HEK293 (cell line): ENCODE measurements around the gene TWF2.

Experiments
- ATF2 ChIP-seq: fragments of 450-650 bp; formaldehyde crosslinking; IDR thresholded peaks from 2 replicates; pipeline ENCODE4 v1.5.1; 2016; ENCODE audit warnings: missing biosample characterization, missing genetic modification characterization, low read depth
- PRDM4 ChIP-seq: fragments of 450-650 bp; formaldehyde crosslinking; IDR thresholded peaks from 2 replicates; pipeline ENCODE4 v1.5.1; 2017; ENCODE audit warnings: missing biosample characterization, missing genetic modification characterization
- REST ChIP-seq: fragments of 450-650 bp; formaldehyde crosslinking; IDR thresholded peaks from 2 replicates; pipeline ENCODE4 v1.5.1; 2016; ENCODE audit warnings: missing biosample characterization, missing genetic modification characterization
- ZBTB1 ChIP-seq: fragments of 450-650 bp; formaldehyde crosslinking; IDR thresholded peaks from 2 replicates; pipeline ENCODE4 v1.5.1; 2016; ENCODE audit warnings: missing biosample characterization, missing genetic modification characterization
- ZBTB20 ChIP-seq: fragments of 450-650 bp; formaldehyde crosslinking; IDR thresholded peaks from 2 replicates; pipeline ENCODE4 v1.5.1; 2016; ENCODE audit warnings: missing biosample characterization, missing genetic modification characterization
- ZBTB8A ChIP-seq: fragments of 450-650 bp; formaldehyde crosslinking; IDR thresholded peaks from 2 replicates; pipeline ENCODE4 v1.5.1; 2016; ENCODE audit warnings: missing biosample characterization, missing genetic modification characterization
- ZNF121 ChIP-seq: fragments of 450-650 bp; formaldehyde crosslinking; IDR thresholded peaks from 2 replicates; pipeline ENCODE4 v1.5.1; 2016; ENCODE audit warnings: missing biosample characterization, missing genetic modification characterization
- ZNF274 ChIP-seq, 2 experiments: fragments of 200-500 bp in 1 of 2; fragments of 450-650 bp in 1 of 2; sonication (Bioruptor generic) in 1 of 2; formaldehyde crosslinking in 1 of 2; IDR thresholded peaks; 2 replicates each; pipeline versions ENCODE4 v1.5.1 to v1.6.1; 2014 to 2016; ENCODE audit warnings: borderline replicate concordance in 1 of 2, inconsistent platforms in 1 of 2, low read length in 1 of 2, missing biosample characterization in 1 of 2, missing genetic modification characterization in 1 of 2
- ZNF629 ChIP-seq: fragments of 450-650 bp; formaldehyde crosslinking; IDR thresholded peaks from 2 replicates; pipeline ENCODE4 v1.5.1; 2017; ENCODE audit warnings: missing biosample characterization, missing genetic modification characterization
- ZNF785 ChIP-seq: fragments of 450-650 bp; formaldehyde crosslinking; IDR thresholded peaks from 2 replicates; pipeline ENCODE4 v1.5.1; 2016; ENCODE audit warnings: missing biosample characterization, missing genetic modification characterization
- TF ChIP-seq, protein P1 (sequence below): fragments of 450-650 bp; formaldehyde crosslinking; IDR thresholded peaks from 2 replicates; pipeline ENCODE4 v1.5.1; 2016; ENCODE audit warnings: missing biosample characterization, missing genetic modification characterization
- TF ChIP-seq, protein P2 (sequence below): fragments of 450-650 bp; formaldehyde crosslinking; IDR thresholded peaks from 2 replicates; pipeline ENCODE4 v1.5.1; 2016; ENCODE audit warnings: missing biosample characterization, missing genetic modification characterization
- TF ChIP-seq, protein P3 (sequence below): fragments of 450-650 bp; formaldehyde crosslinking; IDR thresholded peaks from 2 replicates; pipeline ENCODE4 v1.5.1; 2016; ENCODE audit warnings: missing biosample characterization, missing genetic modification characterization
- TF ChIP-seq, protein P4 (sequence below): fragments of 450-650 bp; formaldehyde crosslinking; IDR thresholded peaks from 2 replicates; pipeline ENCODE4 v1.5.1; 2016; ENCODE audit warnings: missing biosample characterization, missing genetic modification characterization, low read depth

- TF ChIP-seq ZBTB20 (tag by site-specific recombination): no peak
- TF ChIP-seq ZNF785 (tag by site-specific recombination): no peak
- no peak for TF ChIP-seq ZBTB8A
- TF ChIP-seq, protein P1, sequence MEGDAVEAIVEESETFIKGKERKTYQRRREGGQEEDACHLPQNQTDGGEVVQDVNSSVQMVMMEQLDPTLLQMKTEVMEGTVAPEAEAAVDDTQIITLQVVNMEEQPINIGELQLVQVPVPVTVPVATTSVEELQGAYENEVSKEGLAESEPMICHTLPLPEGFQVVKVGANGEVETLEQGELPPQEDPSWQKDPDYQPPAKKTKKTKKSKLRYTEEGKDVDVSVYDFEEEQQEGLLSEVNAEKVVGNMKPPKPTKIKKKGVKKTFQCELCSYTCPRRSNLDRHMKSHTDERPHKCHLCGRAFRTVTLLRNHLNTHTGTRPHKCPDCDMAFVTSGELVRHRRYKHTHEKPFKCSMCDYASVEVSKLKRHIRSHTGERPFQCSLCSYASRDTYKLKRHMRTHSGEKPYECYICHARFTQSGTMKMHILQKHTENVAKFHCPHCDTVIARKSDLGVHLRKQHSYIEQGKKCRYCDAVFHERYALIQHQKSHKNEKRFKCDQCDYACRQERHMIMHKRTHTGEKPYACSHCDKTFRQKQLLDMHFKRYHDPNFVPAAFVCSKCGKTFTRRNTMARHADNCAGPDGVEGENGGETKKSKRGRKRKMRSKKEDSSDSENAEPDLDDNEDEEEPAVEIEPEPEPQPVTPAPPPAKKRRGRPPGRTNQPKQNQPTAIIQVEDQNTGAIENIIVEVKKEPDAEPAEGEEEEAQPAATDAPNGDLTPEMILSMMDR (tag by site-specific recombination): no peak
- TF ChIP-seq, protein P2, sequence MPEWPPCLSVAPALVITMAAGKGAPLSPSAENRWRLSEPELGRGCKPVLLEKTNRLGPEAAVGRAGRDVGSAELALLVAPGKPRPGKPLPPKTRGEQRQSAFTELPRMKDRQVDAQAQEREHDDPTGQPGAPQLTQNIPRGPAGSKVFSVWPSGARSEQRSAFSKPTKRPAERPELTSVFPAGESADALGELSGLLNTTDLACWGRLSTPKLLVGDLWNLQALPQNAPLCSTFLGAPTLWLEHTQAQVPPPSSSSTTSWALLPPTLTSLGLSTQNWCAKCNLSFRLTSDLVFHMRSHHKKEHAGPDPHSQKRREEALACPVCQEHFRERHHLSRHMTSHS (tag by site-specific recombination): no peak
- TF ChIP-seq, protein P3, sequence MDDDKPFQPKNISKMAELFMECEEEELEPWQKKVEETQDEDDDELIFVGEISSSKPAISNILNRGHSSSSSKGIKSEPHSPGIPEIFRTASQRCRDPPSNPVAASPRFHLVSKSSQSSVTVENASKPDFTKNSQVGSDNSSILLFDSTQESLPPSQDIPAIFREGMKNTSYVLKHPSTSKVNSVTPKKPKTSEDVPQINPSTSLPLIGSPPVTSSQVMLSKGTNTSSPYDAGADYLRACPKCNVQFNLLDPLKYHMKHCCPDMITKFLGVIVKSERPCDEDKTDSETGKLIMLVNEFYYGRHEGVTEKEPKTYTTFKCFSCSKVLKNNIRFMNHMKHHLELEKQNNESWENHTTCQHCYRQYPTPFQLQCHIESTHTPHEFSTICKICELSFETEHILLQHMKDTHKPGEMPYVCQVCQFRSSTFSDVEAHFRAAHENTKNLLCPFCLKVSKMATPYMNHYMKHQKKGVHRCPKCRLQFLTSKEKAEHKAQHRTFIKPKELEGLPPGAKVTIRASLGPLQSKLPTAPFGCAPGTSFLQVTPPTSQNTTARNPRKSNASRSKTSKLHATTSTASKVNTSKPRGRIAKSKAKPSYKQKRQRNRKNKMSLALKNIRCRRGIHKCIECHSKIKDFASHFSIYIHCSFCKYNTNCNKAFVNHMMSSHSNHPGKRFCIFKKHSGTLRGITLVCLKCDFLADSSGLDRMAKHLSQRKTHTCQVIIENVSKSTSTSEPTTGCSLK (tag by site-specific recombination): no peak
- TF ChIP-seq, protein P4, sequence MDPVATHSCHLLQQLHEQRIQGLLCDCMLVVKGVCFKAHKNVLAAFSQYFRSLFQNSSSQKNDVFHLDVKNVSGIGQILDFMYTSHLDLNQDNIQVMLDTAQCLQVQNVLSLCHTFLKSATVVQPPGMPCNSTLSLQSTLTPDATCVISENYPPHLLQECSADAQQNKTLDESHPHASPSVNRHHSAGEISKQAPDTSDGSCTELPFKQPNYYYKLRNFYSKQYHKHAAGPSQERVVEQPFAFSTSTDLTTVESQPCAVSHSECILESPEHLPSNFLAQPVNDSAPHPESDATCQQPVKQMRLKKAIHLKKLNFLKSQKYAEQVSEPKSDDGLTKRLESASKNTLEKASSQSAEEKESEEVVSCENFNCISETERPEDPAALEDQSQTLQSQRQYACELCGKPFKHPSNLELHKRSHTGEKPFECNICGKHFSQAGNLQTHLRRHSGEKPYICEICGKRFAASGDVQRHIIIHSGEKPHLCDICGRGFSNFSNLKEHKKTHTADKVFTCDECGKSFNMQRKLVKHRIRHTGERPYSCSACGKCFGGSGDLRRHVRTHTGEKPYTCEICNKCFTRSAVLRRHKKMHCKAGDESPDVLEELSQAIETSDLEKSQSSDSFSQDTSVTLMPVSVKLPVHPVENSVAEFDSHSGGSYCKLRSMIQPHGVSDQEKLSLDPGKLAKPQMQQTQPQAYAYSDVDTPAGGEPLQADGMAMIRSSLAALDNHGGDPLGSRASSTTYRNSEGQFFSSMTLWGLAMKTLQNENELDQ (tag by site-specific recombination): no peak
- TF ChIP-seq ZNF274 (IDR thresholded peaks at IDR 0.05; ENCODE audit: low read length): no peak
- no peak for TF ChIP-seq ZNF274 (tag by site-specific recombination; IDR thresholded peaks at IDR 0.05; ENCODE audit: borderline replicate concordance)
- no peak for TF ChIP-seq PRDM4 (tag by site-specific recombination)
- no peak for TF ChIP-seq ZNF121 (tag by site-specific recombination)
- TF ChIP-seq ZNF629: no peak
- no peak for TF ChIP-seq REST (tag by site-specific recombination)
- TF ChIP-seq ZBTB1 (tag by site-specific recombination): no peak
- TF ChIP-seq ATF2 (tag by site-specific recombination): no peak
Measured at GRCh38 chr3:52186729-52187128, 52.2 kb downstream of the TWF2 start.
